Hematopoietic multipotent progenitor cell treated with erythropoietin and hydrocortisone succinate and interleukin-3 and kit ligand, for 6 days (in vitro differentiated cells): ENCODE measurements around the gene RERE.

ENCODE experiments used
- DNase-seq: peaks from one replicate; pipeline ENCODE4 v3.0.0-alpha.2; 2015

Gene RERE

GRCh38 chr1:8312235-8313218 is 504.9 kb downstream of the RERE start:
- DNase-seq: no peak

DNA sequence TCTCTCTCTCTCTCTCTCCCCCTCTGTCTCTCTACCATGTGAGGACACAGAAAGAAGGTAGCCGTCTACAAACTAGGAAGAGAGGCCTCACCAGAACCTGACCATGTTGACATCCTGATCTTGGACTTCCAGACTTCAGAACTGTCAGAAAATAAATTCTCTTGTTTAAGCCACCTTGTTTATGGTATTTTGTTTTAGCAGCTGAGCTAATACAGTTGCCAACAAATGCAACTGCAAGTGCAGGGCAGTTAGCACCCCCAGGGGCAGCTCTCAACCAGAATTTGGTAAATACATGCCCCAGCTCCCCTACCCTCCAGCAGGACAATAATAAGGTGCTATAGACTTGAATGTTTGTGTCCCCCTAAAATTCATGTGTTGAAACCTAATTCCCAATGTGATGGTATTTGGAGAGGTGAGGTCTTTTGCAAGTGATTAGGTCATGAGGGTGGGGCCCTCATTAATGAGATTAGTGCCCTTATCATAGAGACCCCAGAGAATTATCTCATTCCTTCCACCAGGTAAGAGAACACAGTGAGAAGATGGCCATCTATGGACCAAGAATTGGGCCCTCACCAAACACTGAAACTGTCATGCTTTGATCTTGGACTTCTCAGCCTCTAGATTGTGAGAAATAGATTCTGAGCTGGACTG is 506.2 kb downstream of the RERE start:
- DNase-seq: no peak

- DNase-seq: no peak
Measured at GRCh38 chr1:8307628-8308027, 509.8 kb downstream of the RERE start.

DNA sequence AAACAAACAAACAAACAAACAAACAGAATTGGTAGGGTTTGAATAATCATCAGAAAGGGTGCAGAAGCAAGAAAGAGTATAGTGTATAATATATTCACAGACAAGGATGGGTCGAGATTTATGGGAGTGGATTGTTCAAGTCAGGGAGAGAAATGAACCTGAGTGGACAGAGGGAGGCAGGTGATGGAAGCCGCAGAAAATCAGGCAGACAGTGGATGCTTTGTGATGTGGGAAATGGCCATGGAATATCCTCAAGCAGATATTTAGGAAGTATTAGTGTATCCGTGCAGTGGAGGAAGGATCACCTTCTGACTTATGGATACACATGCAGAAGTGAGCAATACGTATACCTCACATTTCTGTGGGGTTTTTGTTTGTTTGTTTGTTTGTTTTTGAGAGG is 513.6 kb downstream of the RERE start:
- no peak for DNase-seq

DNA sequence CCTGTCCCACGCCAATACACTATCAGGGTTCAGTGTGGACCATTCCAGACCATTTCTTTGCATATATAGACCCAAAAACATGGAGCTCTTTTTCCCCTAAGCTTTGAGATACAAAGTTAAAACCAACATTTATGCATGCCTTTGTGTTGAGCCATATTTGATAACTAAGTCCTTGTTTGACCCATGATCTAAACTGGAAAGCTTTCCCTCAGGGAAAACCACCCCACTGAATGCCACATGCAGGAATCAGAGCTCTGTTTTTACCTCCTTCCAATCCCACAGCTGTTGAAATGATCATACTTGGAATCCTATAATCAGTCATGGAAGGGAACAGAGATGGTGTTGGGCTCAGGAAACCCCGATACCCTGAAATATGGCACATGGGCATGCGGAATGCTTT is 514.3 kb downstream of the RERE start:
- no peak for DNase-seq
